Measurements from ENCODE around the gene PRDM11. TPM values are rescaled to one million over a fixed set of nuclear protein-coding genes. Genes with fewer than 3 reads are reported as not detected.

PRDM11 gene
- total and polyA plus RNA-seq, 2 of the 8 experiments (the other 6 are each of a cell fraction or from before 2014, with no cell fraction given): 3.6 to 11.7 TPM

DNA sequence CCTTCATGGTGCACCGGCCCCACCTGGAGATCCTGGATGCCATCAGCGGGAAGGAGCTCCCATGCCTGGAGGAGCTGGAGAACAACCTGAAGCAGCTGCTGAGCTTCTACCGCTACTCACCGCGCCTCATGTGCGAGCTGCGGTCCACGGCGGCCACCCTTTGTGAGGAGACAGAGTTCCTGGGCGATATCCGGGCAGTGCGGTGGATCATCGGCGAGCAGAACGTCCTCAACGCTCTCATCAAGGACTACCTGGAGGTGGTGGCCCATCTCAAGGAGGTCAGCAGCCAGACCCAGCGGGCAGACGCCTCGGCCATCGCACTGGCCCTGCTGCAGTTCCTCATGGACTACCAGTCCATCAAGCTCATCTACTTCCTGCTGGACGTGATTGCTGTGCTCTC is 80.5 kb downstream of the PRDM11 start (continued):
- no peak for TF ChIP-seq RNF2 (IDR thresholded peaks at IDR 0.05; ENCODE audit: borderline replicate concordance, low read depth, low read length, missing control alignments, poor library complexity, severe bottlenecking)
- TF ChIP-seq RAD21 (IDR thresholded peaks at IDR 0.05 in 1 of 2, conservative IDR thresholded peaks at IDR 0.05 in 1 of 2; ENCODE audit: low read depth in 2 of 2, low read length in 2 of 2): no peak
- no peak for TF ChIP-seq RBBP5 (IDR thresholded peaks at IDR 0.05; ENCODE audit: borderline replicate concordance, low read depth, low read length)
- no peak for TF ChIP-seq CHD2 (IDR thresholded peaks at IDR 0.05; ENCODE audit: low read length)
- TF ChIP-seq, protein P1, sequence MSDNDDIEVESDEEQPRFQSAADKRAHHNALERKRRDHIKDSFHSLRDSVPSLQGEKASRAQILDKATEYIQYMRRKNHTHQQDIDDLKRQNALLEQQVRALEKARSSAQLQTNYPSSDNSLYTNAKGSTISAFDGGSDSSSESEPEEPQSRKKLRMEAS (IDR thresholded peaks at IDR 0.05): no peak
- TF ChIP-seq, protein P2, sequence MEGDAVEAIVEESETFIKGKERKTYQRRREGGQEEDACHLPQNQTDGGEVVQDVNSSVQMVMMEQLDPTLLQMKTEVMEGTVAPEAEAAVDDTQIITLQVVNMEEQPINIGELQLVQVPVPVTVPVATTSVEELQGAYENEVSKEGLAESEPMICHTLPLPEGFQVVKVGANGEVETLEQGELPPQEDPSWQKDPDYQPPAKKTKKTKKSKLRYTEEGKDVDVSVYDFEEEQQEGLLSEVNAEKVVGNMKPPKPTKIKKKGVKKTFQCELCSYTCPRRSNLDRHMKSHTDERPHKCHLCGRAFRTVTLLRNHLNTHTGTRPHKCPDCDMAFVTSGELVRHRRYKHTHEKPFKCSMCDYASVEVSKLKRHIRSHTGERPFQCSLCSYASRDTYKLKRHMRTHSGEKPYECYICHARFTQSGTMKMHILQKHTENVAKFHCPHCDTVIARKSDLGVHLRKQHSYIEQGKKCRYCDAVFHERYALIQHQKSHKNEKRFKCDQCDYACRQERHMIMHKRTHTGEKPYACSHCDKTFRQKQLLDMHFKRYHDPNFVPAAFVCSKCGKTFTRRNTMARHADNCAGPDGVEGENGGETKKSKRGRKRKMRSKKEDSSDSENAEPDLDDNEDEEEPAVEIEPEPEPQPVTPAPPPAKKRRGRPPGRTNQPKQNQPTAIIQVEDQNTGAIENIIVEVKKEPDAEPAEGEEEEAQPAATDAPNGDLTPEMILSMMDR (IDR thresholded peaks at IDR 0.05; ENCODE audit: control extremely low read depth in 1 of 3, insufficient read depth in 1 of 3, low read depth in 1 of 3, low read length in 3 of 3): no peak
- TF ChIP-seq NANOG (IDR thresholded peaks at IDR 0.05; ENCODE audit: insufficient read depth, low read depth, low read length, poor library complexity, severe bottlenecking): no peak
- TF ChIP-seq, protein P3, sequence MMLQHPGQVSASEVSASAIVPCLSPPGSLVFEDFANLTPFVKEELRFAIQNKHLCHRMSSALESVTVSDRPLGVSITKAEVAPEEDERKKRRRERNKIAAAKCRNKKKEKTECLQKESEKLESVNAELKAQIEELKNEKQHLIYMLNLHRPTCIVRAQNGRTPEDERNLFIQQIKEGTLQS (IDR thresholded peaks at IDR 0.05; ENCODE audit: insufficient read depth, low read depth, low read length): no peak

Measured in H1 (cell line).